ENCODE measurements around the gene TMC3. TPM values are rescaled to one million over a fixed set of nuclear protein-coding genes. Genes with fewer than 3 reads are reported as not detected.

TMC3 gene
- polyA plus RNA-seq, 2 of the 4 experiments (the other 2 are of a cell fraction), result not detected

GRCh38 chr15:81336568-81336967, 37.4 kb downstream of the TMC3 start:
- peak; percentile 35 to 76; a peak in 3 of 6 replicates for ATAC-seq
- Histone ChIP-seq H3K4me2 (no peak overlapping the region), H3K27ac (no peak overlapping the region), H3K4me3 (no peak overlapping the region), H3K4me1 (peaks cover 13% of the 10 kb centered on the region; the same call in 2 of the 3 replicates), H3K9me3 (no peaks in the 10 kb centered on the region)
- FAIRE-seq, result no peak
- POLR2A ChIA-PET, result no interaction called here
- CTCF ChIA-PET, result interaction anchor here (0.6 to 2.5 kb wide), 8 partner anchors 10 to 77 kb away, joined by 3 to 13 read pairs (median 6); no protein-coding TSS in a partner anchor
- TF ChIP-seq ZSCAN20 (CRISPR knock-in tag; IDR thresholded peaks at IDR 0.05) (no peak), SMC3 (IDR thresholded peaks at IDR 0.05) (0 out of 3 replicates have a peak, but pooled peaks have one; percentile 23), CBX8 (IDR thresholded peaks at IDR 0.05) (no peak), BCL3 (IDR thresholded peaks at IDR 0.05) (no peak), ATOH8 (CRISPR knock-in tag; IDR thresholded peaks at IDR 0.05; ENCODE audit: low read depth) (no peak), REST (IDR thresholded peaks at IDR 0.05) (no peak), FOSB (CRISPR knock-in tag; IDR thresholded peaks at IDR 0.05) (no peak), EHMT2 (IDR thresholded peaks at IDR 0.05; ENCODE audit: low read depth) (no peak), HES2 (IDR thresholded peaks at IDR 0.05) (no peak), NPAS2 (CRISPR knock-in tag; IDR thresholded peaks at IDR 0.05; ENCODE audit: borderline replicate concordance) (no peak), JUN (IDR thresholded peaks at IDR 0.05) (no peak), ELK1 (IDR thresholded peaks at IDR 0.05; ENCODE audit: low read depth, low read length) (no peak), EHF (CRISPR knock-in tag; IDR thresholded peaks at IDR 0.05) (no peak), RAD21 (conservative IDR thresholded peaks at IDR 0.05 in 1 of 2, IDR thresholded peaks at IDR 0.05 in 1 of 2) (peak; percentile 32 to 66; a peak in 2 of 5 replicates), CTCF (IDR thresholded peaks at IDR 0.05) (peak; percentile 33; the same call in 1 of the 3 replicates), HOXB5 (CRISPR knock-in tag; IDR thresholded peaks at IDR 0.05) (no peak), MYC (IDR thresholded peaks at IDR 0.05; ENCODE audit: borderline replicate concordance, low read length) (no peak)
- 63% methylated on average over 4 of the region's 4 CpGs for WGBS (ENCODE audit: missing lambda C conversion rate)
- peak; percentile 21 to 36 for DNase-seq (ENCODE audit: low read depth in 1 of 2, low spot score in 1 of 2)
